GM23338 (cell line): ENCODE data around the gene NACAD. TPM values are rescaled to one million over a fixed set of nuclear protein-coding genes. Genes with fewer than 3 reads are reported as not detected.

ENCODE experiments used
- ATAC-seq: fragments of 200-7000 bp; cut with Tn5 transposase; 3 replicates; pipeline ENCODE4 v1.9.1; 2020
- DNase-seq: peaks from one replicate; pipeline ENCODE4 v3.0.0-alpha.2; 2015; ENCODE audit warnings: low spot score
- H2AFZ ChIP-seq: fragments of 200-600 bp; sonication (generic); 2 replicates; pipeline ENCODE4 v1.8.0; 2016; ENCODE audit warnings: antibody characterized with exemption, mild to moderate bottlenecking, moderate library complexity
- H3F3A ChIP-seq: fragments of 200-600 bp; sonication (generic); replicated peaks from 2 replicates; pipeline ENCODE4 v1.8.0; 2017; ENCODE audit warnings: antibody characterized with exemption, mixed run types, low read depth
- H3K27ac ChIP-seq: fragments of 200-600 bp; sonication (generic); 2 replicates; pipeline ENCODE4 v1.6.1; 2016; ENCODE audit warnings: low read depth
- H3K27me3 ChIP-seq: fragments of 200-600 bp; sonication (generic); 2 replicates; pipeline ENCODE4 v1.8.0; 2016; ENCODE audit warnings: mild to moderate bottlenecking, mixed run types, moderate library complexity; ENCODE audit not compliant: insufficient read depth
- H3K36me3 ChIP-seq: fragments of 200-600 bp; sonication (generic); 2 replicates; pipeline ENCODE4 v1.8.0; 2016; ENCODE audit warnings: mild to moderate bottlenecking; ENCODE audit not compliant: insufficient read depth
- H3K4me1 ChIP-seq: fragments of 200-600 bp; sonication (generic); 2 replicates; pipeline ENCODE4 v1.8.0; 2016; ENCODE audit warnings: mild to moderate bottlenecking, moderate library complexity; ENCODE audit not compliant: insufficient read depth
- H3K4me2 ChIP-seq: fragments of 200-600 bp; sonication (generic); 2 replicates; pipeline ENCODE4 v1.7.1; 2017; ENCODE audit warnings: mixed run types
- H3K4me3 ChIP-seq: fragments of 200-600 bp; sonication (generic); 2 replicates; pipeline ENCODE4 v1.6.1; 2016; ENCODE audit warnings: mixed run types
- H3K79me2 ChIP-seq: fragments of 200-600 bp; sonication (generic); replicated peaks from 2 replicates; pipeline ENCODE4 v1.8.0; 2017; ENCODE audit warnings: mild to moderate bottlenecking; ENCODE audit not compliant: insufficient read depth
- H3K9me2 ChIP-seq: fragments of 200-600 bp; sonication (generic); 2 replicates; pipeline ENCODE4 v1.8.0; 2017; ENCODE audit not compliant: insufficient read depth
- H4K20me1 ChIP-seq: fragments of 200-600 bp; sonication (generic); replicated peaks from 2 replicates; pipeline ENCODE4 v1.8.0; 2017; ENCODE audit warnings: mild to moderate bottlenecking; ENCODE audit not compliant: insufficient read depth
- H3K27ac Mint-ChIP-seq: 2 replicates; pipeline ENCODE4 v1.8.0; 2020; ENCODE audit warnings: inconsistent platforms, mild to moderate bottlenecking, moderate library complexity, mixed read lengths
- H3K27me3 Mint-ChIP-seq: 3 replicates; pipeline ENCODE4 v1.8.0; 2022; ENCODE audit warnings: low read depth, mild to moderate bottlenecking, moderate library complexity, mixed read lengths, inconsistent platforms; ENCODE audit not compliant: insufficient read depth, poor library complexity
- H3K36me3 Mint-ChIP-seq: 3 replicates; pipeline ENCODE4 v1.8.0; 2021; ENCODE audit warnings: low read depth, mild to moderate bottlenecking, inconsistent platforms, moderate library complexity, mixed read lengths
- H3K4me1 Mint-ChIP-seq: 3 replicates; pipeline ENCODE4 v1.8.0; 2020; ENCODE audit warnings: mild to moderate bottlenecking, inconsistent platforms, mixed read lengths
- H3K4me3 Mint-ChIP-seq: 3 replicates; pipeline ENCODE4 v1.8.0; 2021; ENCODE audit warnings: moderate library complexity, mild to moderate bottlenecking, inconsistent platforms, mixed read lengths
- H3K9me3 Mint-ChIP-seq: 3 replicates; pipeline ENCODE4 v1.8.0; 2020; ENCODE audit warnings: moderate library complexity, mild to moderate bottlenecking, inconsistent platforms, mixed read lengths
- CREB1 ChIP-seq: fragments of 250-450 bp; sonication (Bioruptor Pico); IDR thresholded peaks from 2 replicates; pipeline ENCODE4 v1.5.0; 2020; ENCODE audit warnings: low read depth, mild to moderate bottlenecking, moderate library complexity
- EZH2 ChIP-seq: fragments of 200-600 bp; sonication (generic); IDR thresholded peaks from one replicate; pipeline ENCODE4 v1.8.0; 2017; ENCODE audit warnings: antibody characterized with exemption, mild to moderate bottlenecking, low read depth; ENCODE audit not compliant: unreplicated experiment
- JUNB ChIP-seq: IDR thresholded peaks from one replicate; pipeline ENCODE4 v1.6.1; 2016; ENCODE audit warnings: antibody characterized with exemption; ENCODE audit not compliant: unreplicated experiment
- POLR2AphosphoS5 ChIP-seq: IDR thresholded peaks from 2 replicates; pipeline ENCODE4 v1.6.1; 2016; ENCODE audit warnings: antibody characterized with exemption, low read depth
- STAT1 ChIP-seq: IDR thresholded peaks from one replicate; pipeline ENCODE4 v1.6.1; 2016; ENCODE audit warnings: antibody characterized with exemption; ENCODE audit not compliant: unreplicated experiment
- ZNF114 ChIP-seq: fragments of 250-450 bp; sonication (Bioruptor Pico); IDR thresholded peaks from 2 replicates; pipeline ENCODE4 v1.5.0; 2020; ENCODE audit warnings: mild to moderate bottlenecking, moderate library complexity
- ZNF331 ChIP-seq: fragments of 250-450 bp; sonication (Bioruptor Pico); IDR thresholded peaks from 2 replicates; pipeline ENCODE4 v1.5.0; 2020; ENCODE audit warnings: low read depth, mild to moderate bottlenecking, moderate library complexity
- polyA plus RNA-seq: library from polyadenylated mRNA; unstranded; fragments of >200 nt; fragmentation: Nextera tagmentation; extraction: Ambion mirVana; gene quantifications from 2 replicates; pipeline ENCODE4 v1.2.1, GENCODE V29; 2016
- total RNA-seq: library from RNA; depleted of rRNA; stranded (reverse); fragments of >200 nt; shearing (Covaris generic); gene quantifications from 2 replicates; pipeline ENCODE4 v1.2.3, GENCODE V29; 2014
- TF ChIP-seq, protein P1 (sequence below), 2 experiments: fragments of 200-600 bp in 1 of 2; sonication (generic) in 1 of 2; conservative IDR thresholded peaks; 2 replicates each; pipeline versions ENCODE4 v1.5.1 to v1.6.1; 2016 to 2017; ENCODE audit warnings: antibody characterized with exemption in 2 of 2, low read depth in 2 of 2, mild to moderate bottlenecking in 2 of 2, moderate library complexity in 1 of 2
- TF ChIP-seq, protein P2 (sequence below): fragments of 250-450 bp; sonication (Bioruptor Pico); IDR thresholded peaks from 2 replicates; pipeline ENCODE4 v1.5.0; 2020; ENCODE audit warnings: mild to moderate bottlenecking, moderate library complexity
- TF ChIP-seq, protein P3 (sequence below): IDR thresholded peaks from 2 replicates; pipeline ENCODE4 v1.6.1; 2016; ENCODE audit warnings: antibody characterized with exemption

NACAD gene
- total and polyA plus RNA-seq, 2 experiments from 2014 or later = 6.1 to 11.2 TPM

DNA sequence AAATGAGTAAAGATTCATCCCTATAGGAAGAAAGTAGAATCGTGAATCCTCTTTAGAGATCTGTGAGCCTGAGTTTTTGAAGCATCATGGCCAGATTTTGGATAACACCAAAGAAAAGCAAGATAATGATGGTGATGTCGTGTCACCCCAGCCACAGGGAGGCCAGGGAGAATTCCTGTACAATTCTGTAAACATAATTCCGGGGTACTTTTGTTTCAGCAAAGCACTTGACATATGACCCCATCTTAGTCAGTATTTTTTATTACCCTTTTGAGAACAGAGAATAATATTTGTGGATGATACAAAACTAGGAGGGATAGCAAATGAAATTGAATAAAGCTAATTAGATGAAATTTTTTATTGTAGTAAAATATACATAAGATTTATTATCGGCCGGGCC lies 33.8 kb downstream of the NACAD start:
- Mint-ChIP-seq H3K9me3 (no peaks in the 10 kb centered on the region), H3K4me3 (no peak overlapping the region), H3K4me1 (no peaks in the 10 kb centered on the region), H3K27ac (no peak overlapping the region), H3K27me3 (peaks cover 3% of the 10 kb centered on the region), H3K36me3 (peaks cover 6% of the 10 kb centered on the region; the same call in 2 of the 3 replicates)
- no peak overlapping the region for H2AFZ ChIP-seq
- no peaks in the 10 kb centered on the region for H3F3A ChIP-seq
- DNase-seq = no peak
- peaks cover 6% of the 10 kb centered on the region; the same call in 1 of the 2 replicates for H4K20me1 ChIP-seq
- no peaks in the 10 kb centered on the region for H3K9me2 ChIP-seq
- peaks cover under 1% of the 10 kb centered on the region; the same call in 1 of the 2 replicates for H3K79me2 ChIP-seq
- TF ChIP-seq CREB1 (CRISPR knock-in tag) (no peak), EZH2 (no peak), ZNF114 (CRISPR knock-in tag) (no peak), POLR2AphosphoS5 (no peak), ZNF331 (no peak), JUNB (no peak), STAT1 (no peak)
- TF ChIP-seq, protein P1, sequence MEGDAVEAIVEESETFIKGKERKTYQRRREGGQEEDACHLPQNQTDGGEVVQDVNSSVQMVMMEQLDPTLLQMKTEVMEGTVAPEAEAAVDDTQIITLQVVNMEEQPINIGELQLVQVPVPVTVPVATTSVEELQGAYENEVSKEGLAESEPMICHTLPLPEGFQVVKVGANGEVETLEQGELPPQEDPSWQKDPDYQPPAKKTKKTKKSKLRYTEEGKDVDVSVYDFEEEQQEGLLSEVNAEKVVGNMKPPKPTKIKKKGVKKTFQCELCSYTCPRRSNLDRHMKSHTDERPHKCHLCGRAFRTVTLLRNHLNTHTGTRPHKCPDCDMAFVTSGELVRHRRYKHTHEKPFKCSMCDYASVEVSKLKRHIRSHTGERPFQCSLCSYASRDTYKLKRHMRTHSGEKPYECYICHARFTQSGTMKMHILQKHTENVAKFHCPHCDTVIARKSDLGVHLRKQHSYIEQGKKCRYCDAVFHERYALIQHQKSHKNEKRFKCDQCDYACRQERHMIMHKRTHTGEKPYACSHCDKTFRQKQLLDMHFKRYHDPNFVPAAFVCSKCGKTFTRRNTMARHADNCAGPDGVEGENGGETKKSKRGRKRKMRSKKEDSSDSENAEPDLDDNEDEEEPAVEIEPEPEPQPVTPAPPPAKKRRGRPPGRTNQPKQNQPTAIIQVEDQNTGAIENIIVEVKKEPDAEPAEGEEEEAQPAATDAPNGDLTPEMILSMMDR (conservative IDR thresholded peaks at IDR 0.05; ENCODE audit: low read depth in 2 of 2) = no peak
- TF ChIP-seq, protein P2, sequence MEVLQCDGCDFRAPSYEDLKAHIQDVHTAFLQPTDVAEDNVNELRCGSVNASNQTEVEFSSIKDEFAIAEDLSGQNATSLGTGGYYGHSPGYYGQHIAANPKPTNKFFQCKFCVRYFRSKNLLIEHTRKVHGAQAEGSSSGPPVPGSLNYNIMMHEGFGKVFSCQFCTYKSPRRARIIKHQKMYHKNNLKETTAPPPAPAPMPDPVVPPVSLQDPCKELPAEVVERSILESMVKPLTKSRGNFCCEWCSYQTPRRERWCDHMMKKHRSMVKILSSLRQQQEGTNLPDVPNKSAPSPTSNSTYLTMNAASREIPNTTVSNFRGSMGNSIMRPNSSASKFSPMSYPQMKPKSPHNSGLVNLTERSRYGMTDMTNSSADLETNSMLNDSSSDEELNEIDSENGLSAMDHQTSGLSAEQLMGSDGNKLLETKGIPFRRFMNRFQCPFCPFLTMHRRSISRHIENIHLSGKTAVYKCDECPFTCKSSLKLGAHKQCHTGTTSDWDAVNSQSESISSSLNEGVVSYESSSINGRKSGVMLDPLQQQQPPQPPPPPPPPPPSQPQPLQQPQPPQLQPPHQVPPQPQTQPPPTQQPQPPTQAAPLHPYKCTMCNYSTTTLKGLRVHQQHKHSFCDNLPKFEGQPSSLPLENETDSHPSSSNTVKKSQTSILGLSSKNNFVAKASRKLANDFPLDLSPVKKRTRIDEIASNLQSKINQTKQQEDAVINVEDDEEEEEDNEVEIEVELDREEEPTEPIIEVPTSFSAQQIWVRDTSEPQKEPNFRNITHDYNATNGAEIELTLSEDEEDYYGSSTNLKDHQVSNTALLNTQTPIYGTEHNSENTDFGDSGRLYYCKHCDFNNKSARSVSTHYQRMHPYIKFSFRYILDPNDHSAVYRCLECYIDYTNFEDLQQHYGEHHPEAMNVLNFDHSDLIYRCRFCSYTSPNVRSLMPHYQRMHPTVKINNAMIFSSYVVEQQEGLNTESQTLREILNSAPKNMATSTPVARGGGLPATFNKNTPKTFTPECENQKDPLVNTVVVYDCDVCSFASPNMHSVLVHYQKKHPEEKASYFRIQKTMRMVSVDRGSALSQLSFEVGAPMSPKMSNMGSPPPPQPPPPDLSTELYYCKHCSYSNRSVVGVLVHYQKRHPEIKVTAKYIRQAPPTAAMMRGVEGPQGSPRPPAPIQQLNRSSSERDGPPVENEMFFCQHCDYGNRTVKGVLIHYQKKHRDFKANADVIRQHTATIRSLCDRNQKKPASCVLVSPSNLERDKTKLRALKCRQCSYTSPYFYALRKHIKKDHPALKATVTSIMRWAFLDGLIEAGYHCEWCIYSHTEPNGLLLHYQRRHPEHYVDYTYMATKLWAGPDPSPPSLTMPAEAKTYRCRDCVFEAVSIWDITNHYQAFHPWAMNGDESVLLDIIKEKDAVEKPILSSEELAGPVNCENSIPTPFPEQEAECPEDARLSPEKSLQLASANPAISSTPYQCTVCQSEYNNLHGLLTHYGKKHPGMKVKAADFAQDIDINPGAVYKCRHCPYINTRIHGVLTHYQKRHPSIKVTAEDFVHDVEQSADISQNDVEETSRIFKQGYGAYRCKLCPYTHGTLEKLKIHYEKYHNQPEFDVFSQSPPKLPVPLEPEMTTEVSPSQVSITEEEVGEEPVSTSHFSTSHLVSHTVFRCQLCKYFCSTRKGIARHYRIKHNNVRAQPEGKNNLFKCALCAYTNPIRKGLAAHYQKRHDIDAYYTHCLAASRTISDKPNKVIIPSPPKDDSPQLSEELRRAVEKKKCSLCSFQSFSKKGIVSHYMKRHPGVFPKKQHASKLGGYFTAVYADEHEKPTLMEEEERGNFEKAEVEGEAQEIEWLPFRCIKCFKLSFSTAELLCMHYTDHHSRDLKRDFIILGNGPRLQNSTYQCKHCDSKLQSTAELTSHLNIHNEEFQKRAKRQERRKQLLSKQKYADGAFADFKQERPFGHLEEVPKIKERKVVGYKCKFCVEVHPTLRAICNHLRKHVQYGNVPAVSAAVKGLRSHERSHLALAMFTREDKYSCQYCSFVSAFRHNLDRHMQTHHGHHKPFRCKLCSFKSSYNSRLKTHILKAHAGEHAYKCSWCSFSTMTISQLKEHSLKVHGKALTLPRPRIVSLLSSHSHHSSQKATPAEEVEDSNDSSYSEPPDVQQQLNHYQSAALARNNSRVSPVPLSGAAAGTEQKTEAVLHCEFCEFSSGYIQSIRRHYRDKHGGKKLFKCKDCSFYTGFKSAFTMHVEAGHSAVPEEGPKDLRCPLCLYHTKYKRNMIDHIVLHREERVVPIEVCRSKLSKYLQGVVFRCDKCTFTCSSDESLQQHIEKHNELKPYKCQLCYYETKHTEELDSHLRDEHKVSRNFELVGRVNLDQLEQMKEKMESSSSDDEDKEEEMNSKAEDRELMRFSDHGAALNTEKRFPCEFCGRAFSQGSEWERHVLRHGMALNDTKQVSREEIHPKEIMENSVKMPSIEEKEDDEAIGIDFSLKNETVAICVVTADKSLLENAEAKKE (CRISPR knock-in tag) = no peak
- TF ChIP-seq, protein P3, sequence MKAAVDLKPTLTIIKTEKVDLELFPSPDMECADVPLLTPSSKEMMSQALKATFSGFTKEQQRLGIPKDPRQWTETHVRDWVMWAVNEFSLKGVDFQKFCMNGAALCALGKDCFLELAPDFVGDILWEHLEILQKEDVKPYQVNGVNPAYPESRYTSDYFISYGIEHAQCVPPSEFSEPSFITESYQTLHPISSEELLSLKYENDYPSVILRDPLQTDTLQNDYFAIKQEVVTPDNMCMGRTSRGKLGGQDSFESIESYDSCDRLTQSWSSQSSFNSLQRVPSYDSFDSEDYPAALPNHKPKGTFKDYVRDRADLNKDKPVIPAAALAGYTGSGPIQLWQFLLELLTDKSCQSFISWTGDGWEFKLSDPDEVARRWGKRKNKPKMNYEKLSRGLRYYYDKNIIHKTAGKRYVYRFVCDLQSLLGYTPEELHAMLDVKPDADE = no peak
- ATAC-seq = no peak
- no peaks in the 10 kb centered on the region for H3K4me1 ChIP-seq
- no peak overlapping the region for H3K4me3 ChIP-seq
- H3K4me2 ChIP-seq = no peak overlapping the region
- no peaks in the 10 kb centered on the region for H3K27me3 ChIP-seq
- no peak overlapping the region for H3K27ac ChIP-seq
- no peaks in the 10 kb centered on the region for H3K36me3 ChIP-seq
